Activated naive CD4-positive, alpha-beta T cell treated with anti-CD3 and anti-CD28 coated beads, Interleukin-2, amount 50 U/mL, for 24 hours (primary cell): Measurements from ENCODE around the gene ATP2A3.

Experiments
- H3K27ac Mint-ChIP-seq: one replicate; pipeline ENCODE4 v1.8.0; 2021; ENCODE audit warnings: mild to moderate bottlenecking, mixed read lengths
- H3K27me3 Mint-ChIP-seq: one replicate; pipeline ENCODE4 v1.8.0; 2021; ENCODE audit warnings: mixed read lengths
- H3K36me3 Mint-ChIP-seq: one replicate; pipeline ENCODE4 v1.8.0; 2021; ENCODE audit warnings: mixed read lengths
- H3K4me1 Mint-ChIP-seq: one replicate; pipeline ENCODE4 v1.8.0; 2021; ENCODE audit warnings: mixed read lengths
- H3K4me3 Mint-ChIP-seq: one replicate; pipeline ENCODE4 v1.8.0; 2021; ENCODE audit warnings: mild to moderate bottlenecking, mixed read lengths
- H3K9me3 Mint-ChIP-seq: one replicate; pipeline ENCODE4 v1.8.0; 2021; ENCODE audit warnings: mixed read lengths

The ATP2A3 gene

GRCh38 chr17:3919123-3919624, 45.1 kb downstream of the ATP2A3 start:
- Mint-ChIP-seq H3K4me1 (peaks cover 20% of the 10 kb centered on the region), H3K4me3 (no peak overlapping the region), H3K36me3 (no peaks in the 10 kb centered on the region), H3K9me3 (no peaks in the 10 kb centered on the region), H3K27ac (no peak overlapping the region), H3K27me3 (no peaks in the 10 kb centered on the region)

- H3K4me1 Mint-ChIP-seq, result peaks cover 26% of the 10 kb centered on the region
- no peaks in the 10 kb centered on the region for H3K27me3 Mint-ChIP-seq
- H3K27ac Mint-ChIP-seq, result no peak overlapping the region
- no peaks in the 10 kb centered on the region for H3K36me3 Mint-ChIP-seq
- no peak overlapping the region for H3K4me3 Mint-ChIP-seq
- no peaks in the 10 kb centered on the region for H3K9me3 Mint-ChIP-seq
These were observed 45.7 kb downstream of the ATP2A3 start for GRCh38 chr17:3918372-3919122.

- Mint-ChIP-seq H3K27me3 (no peaks in the 10 kb centered on the region), H3K36me3 (no peaks in the 10 kb centered on the region), H3K4me1 (peaks cover 28% of the 10 kb centered on the region), H3K4me3 (no peak overlapping the region), H3K27ac (no peak overlapping the region), H3K9me3 (no peaks in the 10 kb centered on the region)
These were observed 46.8 kb downstream of the ATP2A3 start for GRCh38 chr17:3917391-3917931.

- Mint-ChIP-seq H3K4me1 (peaks cover 29% of the 10 kb centered on the region), H3K4me3 (no peak overlapping the region)
These were observed 47.4 kb downstream of the ATP2A3 start for GRCh38 chr17:3916825-3917224.

GRCh38 chr17:3915995-3916696, 48.1 kb downstream of the ATP2A3 start, which contains the start of gene P2RX1:
P2RX1 (minus strand) TSS chr17:3916465; CDS start chr17:3916225, 240 bp downstream.
- no peaks in the 10 kb centered on the region for H3K9me3 Mint-ChIP-seq
- H3K4me3 Mint-ChIP-seq, result peak within 1 kb of the TSS; percentile 66
- no peaks in the 10 kb centered on the region for H3K27me3 Mint-ChIP-seq
- H3K27ac Mint-ChIP-seq, result no peak within 1 kb of the TSS
- H3K4me1 Mint-ChIP-seq, result peaks cover 36% of the 10 kb centered on the region
- H3K36me3 Mint-ChIP-seq, result no peaks in the 10 kb centered on the region

More at GRCh38 chr17:3916825-3917224, 47.4 kb downstream of the ATP2A3 start:
- no peak overlapping the region for H3K27ac Mint-ChIP-seq
- no peaks in the 10 kb centered on the region for H3K36me3 Mint-ChIP-seq
- H3K27me3 Mint-ChIP-seq, result no peaks in the 10 kb centered on the region
- no peaks in the 10 kb centered on the region for H3K9me3 Mint-ChIP-seq

- H3K27ac Mint-ChIP-seq, result no peak overlapping the region
- H3K9me3 Mint-ChIP-seq, result no peaks in the 10 kb centered on the region
- peaks cover 39% of the 10 kb centered on the region for H3K4me1 Mint-ChIP-seq
- H3K27me3 Mint-ChIP-seq, result no peaks in the 10 kb centered on the region
- peak overlapping the region; percentile 66 for H3K4me3 Mint-ChIP-seq
- H3K36me3 Mint-ChIP-seq, result no peaks in the 10 kb centered on the region
These were observed 48.6 kb downstream of the ATP2A3 start for GRCh38 chr17:3915581-3915994.

- Mint-ChIP-seq H3K4me3 (no peak overlapping the region), H3K27ac (no peak overlapping the region), H3K36me3 (no peaks in the 10 kb centered on the region), H3K4me1 (peaks cover 43% of the 10 kb centered on the region), H3K27me3 (no peaks in the 10 kb centered on the region), H3K9me3 (no peaks in the 10 kb centered on the region)
These were observed 49.9 kb downstream of the ATP2A3 start for GRCh38 chr17:3914312-3914670.

GRCh38 chr17:3913531-3914311, 50.5 kb downstream of the ATP2A3 start:
- Mint-ChIP-seq H3K36me3 (no peaks in the 10 kb centered on the region), H3K4me1 (peaks cover 43% of the 10 kb centered on the region), H3K4me3 (no peak overlapping the region), H3K27ac (no peak overlapping the region), H3K27me3 (no peaks in the 10 kb centered on the region), H3K9me3 (no peaks in the 10 kb centered on the region)

- no peaks in the 10 kb centered on the region for H3K27me3 Mint-ChIP-seq
- H3K27ac Mint-ChIP-seq, result peak overlapping the region; percentile 55
- no peak overlapping the region for H3K4me3 Mint-ChIP-seq
- peaks cover 43% of the 10 kb centered on the region for H3K4me1 Mint-ChIP-seq
- no peaks in the 10 kb centered on the region for H3K9me3 Mint-ChIP-seq
- no peaks in the 10 kb centered on the region for H3K36me3 Mint-ChIP-seq
These were observed 51.4 kb downstream of the ATP2A3 start for GRCh38 chr17:3912827-3913226.

- peaks cover 38% of the 10 kb centered on the region for H3K4me1 Mint-ChIP-seq
- no peaks in the 10 kb centered on the region for H3K36me3 Mint-ChIP-seq
- H3K9me3 Mint-ChIP-seq, result no peaks in the 10 kb centered on the region
- no peaks in the 10 kb centered on the region for H3K27me3 Mint-ChIP-seq
- H3K4me3 Mint-ChIP-seq, result peak overlapping the region; percentile 58
- H3K27ac Mint-ChIP-seq, result peak overlapping the region; percentile 80
These were observed 52.8 kb downstream of the ATP2A3 start for GRCh38 chr17:3911271-3912053.

- Mint-ChIP-seq H3K27ac (peak overlapping the region; percentile 81), H3K4me3 (peak overlapping the region; percentile 58), H3K36me3 (no peaks in the 10 kb centered on the region), H3K4me1 (peaks cover 30% of the 10 kb centered on the region), H3K27me3 (no peaks in the 10 kb centered on the region), H3K9me3 (no peaks in the 10 kb centered on the region)
These were observed 53.6 kb downstream of the ATP2A3 start for GRCh38 chr17:3910420-3911270.

GRCh38 chr17:3909257-3909656, 55.0 kb downstream of the ATP2A3 start:
- H3K27ac Mint-ChIP-seq, result no peak overlapping the region
- no peaks in the 10 kb centered on the region for H3K36me3 Mint-ChIP-seq
- H3K27me3 Mint-ChIP-seq, result no peaks in the 10 kb centered on the region
- no peak overlapping the region for H3K4me3 Mint-ChIP-seq
- no peaks in the 10 kb centered on the region for H3K9me3 Mint-ChIP-seq
- peaks cover 24% of the 10 kb centered on the region for H3K4me1 Mint-ChIP-seq

- no peak overlapping the region for H3K27ac Mint-ChIP-seq
- peaks cover 16% of the 10 kb centered on the region for H3K4me1 Mint-ChIP-seq
- H3K27me3 Mint-ChIP-seq, result no peaks in the 10 kb centered on the region
- no peaks in the 10 kb centered on the region for H3K36me3 Mint-ChIP-seq
- H3K9me3 Mint-ChIP-seq, result no peaks in the 10 kb centered on the region
- H3K4me3 Mint-ChIP-seq, result no peak overlapping the region
These were observed 56.6 kb downstream of the ATP2A3 start for GRCh38 chr17:3907483-3908216.
